Raji (cell line): ENCODE measurements around the gene DPYSL3.

Source experiments
- POLR2A ChIP-seq: IDR thresholded peaks from 2 replicates; pipeline ENCODE4 v1.6.1; 2011; ENCODE audit warnings: low read depth, low read length, control low read depth; ENCODE audit not compliant: insufficient read depth

The DPYSL3 gene

DNA sequence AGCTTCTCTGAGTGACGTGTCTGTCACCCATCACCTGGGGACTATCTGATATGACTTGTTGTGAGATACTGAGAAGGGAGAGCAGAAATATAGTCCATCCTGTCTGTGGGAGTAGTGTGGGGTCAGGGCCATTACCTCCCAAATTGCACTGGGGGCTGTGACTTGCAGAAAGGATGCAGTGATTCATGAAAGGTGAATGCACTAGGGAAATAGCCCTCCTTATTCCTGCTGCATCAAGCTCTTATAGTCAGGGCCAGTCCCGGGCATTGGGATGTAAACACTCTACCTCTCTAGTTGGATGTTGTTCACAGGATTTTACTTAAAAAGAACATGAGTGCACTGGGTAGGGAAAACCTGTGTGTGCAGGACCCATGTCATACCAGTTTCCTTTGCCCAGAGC lies 150.3 kb downstream of the DPYSL3 start:
- TF ChIP-seq POLR2A, result no peak

DNA sequence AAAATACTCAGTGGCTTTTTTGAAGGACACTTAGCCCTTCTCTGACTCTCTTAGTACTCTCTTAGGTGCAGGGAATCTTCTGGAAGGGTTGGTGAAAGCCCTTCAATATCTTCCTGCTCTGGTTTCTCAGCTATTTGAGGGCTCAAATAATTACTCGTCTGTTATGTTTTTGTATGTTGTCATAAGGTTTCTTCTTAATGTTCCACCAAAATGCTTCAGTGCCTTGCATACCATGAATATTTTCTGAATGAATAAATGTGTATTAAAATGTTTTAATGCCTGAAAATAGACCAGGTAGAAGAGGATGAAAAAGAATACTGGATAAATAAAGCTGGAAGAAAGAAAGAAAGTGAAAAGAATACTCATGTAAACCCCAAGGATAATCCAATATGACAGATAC lies 150.8 kb downstream of the DPYSL3 start:
- no peak for TF ChIP-seq POLR2A

GRCh38 chr5:147349241-147349640 lies 160.6 kb downstream of the DPYSL3 start:
- TF ChIP-seq POLR2A, result no peak

- TF ChIP-seq POLR2A, result no peak
Observed at GRCh38 chr5:147348451-147348850, 161.4 kb downstream of the DPYSL3 start.

- TF ChIP-seq POLR2A, result no peak
Observed at GRCh38 chr5:147348046-147348445, 161.8 kb downstream of the DPYSL3 start.

GRCh38 chr5:147346006-147346561 lies 163.8 kb downstream of the DPYSL3 start:
- TF ChIP-seq POLR2A, result no peak

DNA sequence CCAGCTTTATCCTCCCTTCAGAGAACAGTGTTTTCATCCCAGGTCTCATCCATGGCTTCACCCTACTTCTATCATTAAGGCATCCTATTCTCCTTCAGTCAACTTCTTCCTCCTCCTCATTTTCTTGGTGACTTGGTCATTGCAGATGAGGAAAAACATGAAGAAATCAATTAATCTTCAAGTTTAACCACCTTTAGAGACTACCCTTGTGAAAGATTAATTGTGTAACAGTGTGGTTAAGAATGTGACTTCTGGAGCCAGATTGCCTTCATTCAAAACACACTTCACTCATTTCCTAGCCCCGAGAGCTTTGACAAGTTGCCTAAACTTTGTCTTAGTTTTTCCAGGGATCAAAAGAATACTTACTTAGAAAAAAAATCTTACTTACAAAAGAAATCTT lies 165.0 kb downstream of the DPYSL3 start:
- TF ChIP-seq POLR2A, result no peak

DNA sequence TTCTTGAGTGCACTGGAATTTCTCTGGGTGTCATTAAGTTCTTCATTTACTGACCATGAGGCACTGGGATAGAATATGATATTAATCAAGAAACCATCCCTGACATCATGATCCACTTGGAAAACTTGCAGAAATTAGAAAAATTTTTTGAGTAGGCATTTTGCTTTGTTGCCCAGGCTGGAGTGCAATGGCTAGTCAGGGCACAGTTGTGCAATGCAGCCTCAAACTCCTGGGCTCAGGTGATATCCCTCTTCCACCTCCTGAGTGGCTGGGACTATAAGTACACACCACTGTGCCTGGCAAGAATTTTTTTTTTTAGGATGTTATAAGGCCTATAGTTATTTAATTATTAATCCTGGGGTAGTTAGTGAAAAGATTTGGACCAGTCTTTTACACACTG lies 168.5 kb downstream of the DPYSL3 start:
- no peak for TF ChIP-seq POLR2A

GRCh38 chr5:147340941-147341340 lies 168.9 kb downstream of the DPYSL3 start:
- no peak for TF ChIP-seq POLR2A
